T-helper 2 cell treated with Interferon-gamma antibody and Interleukin-4, amounts not matched to agents 100 ng/mL and 5 ng/mL, for 36 hours (primary cell): ENCODE measurements around the gene MPZL1. TPM values are rescaled to one million over a fixed set of nuclear protein-coding genes. Genes with fewer than 3 reads are reported as not detected.

Experiments used
- intact Hi-C: fragments of 100-400 bp; cut with micrococcal nuclease; formaldehyde crosslinking; loops from one replicate; pipeline ENCODE4 v1.15.1; 2023
- total RNA-seq: library from RNA; stranded (reverse); gene quantifications from 2 replicates; pipeline ENCODE4 v1.2.3, GENCODE V29; 2022

The MPZL1 gene
- total RNA-seq, 1 donor from 2014 or later = 17.0 TPM

DNA sequence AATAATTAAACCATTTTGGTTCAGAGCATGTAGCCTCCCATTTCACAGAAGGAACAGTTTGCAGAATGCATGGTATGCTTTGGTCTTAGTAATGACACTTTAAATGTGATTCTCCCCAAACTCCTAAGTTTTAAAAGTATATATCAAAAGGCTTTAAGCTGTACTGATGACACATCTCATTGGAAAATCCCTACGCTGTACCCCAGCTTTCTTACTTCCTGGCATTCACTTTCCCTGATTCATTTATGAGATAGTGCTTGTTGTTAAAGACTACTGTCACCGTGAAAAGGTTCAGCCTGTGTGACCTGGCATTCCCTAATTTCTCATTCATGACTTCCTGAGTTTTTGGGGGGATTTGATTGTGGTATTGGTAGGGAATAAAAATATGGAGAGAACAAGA is 53.4 kb downstream of the MPZL1 start:
- intact Hi-C loops = no loop called here

DNA sequence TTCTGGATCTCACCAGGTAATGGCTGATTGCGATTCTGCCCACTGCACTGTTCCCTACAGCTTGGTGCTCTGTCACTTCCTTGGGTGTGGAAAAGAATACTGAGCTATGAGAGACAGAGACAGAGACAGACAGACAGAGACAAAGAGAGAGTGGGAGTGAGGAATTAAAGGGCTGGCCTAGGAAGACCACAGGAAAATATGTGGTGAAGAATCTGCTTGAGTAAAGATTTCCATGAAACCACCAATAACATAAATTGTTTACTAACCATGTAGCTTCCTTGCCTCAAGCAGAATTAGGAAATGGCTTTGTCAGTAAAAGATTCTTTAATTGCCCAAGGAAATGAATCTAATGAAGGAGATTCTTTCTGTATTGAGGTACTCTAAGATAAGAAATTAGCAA is 54.4 kb downstream of the MPZL1 start:
- intact Hi-C loops = no loop called here

DNA sequence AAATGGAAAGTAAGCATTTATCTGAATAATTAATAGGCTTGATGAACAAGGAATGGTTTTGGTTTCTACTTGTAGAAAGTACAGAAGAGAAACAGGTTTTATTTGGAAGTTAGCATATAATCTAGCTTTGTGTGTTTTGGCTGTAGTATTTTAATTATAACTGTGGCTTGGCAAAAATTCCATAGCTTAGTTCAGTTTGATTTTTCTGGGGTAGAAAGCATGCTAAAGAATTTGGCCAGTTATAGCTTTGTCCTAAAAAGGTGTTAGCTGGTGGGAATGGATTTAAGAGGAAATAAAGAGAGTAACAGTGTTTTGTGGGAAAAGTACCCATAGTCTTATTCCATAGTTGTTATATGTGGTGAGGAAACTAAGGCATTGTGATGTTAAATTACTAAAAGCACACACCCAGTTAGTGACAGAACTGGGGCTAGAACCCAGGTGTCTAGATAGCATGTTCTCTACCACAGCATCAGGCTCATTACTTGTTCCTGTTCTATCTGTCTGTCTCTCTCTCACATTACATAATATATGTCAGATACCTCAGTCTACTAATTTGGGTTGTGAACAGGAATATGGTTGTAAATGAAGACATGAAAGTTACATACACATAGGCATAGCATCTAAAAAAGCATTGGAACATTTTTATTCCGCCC is 55.0 kb downstream of the MPZL1 start:
- intact Hi-C loops = no loop called here

DNA sequence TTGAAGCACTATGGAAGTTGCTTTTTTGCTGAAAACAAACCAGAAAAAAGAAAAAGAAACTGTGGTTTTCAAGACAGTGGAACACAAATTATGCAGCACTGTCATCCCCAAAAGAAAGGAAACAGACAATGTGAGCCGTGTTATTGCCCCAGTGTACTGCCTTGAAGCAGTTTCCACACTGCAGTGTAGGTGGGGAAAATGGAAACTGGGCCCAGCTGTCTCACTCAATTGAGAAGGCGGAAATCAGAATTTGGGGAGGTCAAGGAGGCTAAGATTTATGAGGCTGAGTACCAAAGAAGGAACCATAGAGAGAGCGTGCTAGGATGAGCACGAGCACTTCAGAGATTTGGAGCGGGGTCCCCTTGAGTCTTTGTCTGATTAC is 55.5 kb downstream of the MPZL1 start:
- intact Hi-C loops = no loop called here

DNA sequence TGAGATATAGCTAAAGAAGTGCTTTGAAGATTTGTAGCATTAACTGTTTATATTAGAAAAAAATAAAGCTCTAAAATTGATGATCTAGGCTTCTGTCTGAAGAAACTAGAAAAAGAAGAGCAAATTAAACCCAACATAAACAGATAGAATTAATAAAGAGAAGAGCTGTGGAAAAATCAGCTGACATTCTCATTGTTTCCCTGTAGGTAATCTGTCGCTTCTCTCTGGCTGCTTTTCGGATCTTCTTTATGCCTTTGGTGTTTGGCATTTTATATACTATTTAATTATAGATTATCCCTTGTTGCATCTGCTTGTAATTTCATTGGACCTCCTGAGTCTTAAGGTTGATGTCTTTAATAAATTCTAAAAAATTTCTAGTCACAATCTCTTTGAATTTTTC is 59.8 kb downstream of the MPZL1 start:
- intact Hi-C loops = no loop called here

DNA sequence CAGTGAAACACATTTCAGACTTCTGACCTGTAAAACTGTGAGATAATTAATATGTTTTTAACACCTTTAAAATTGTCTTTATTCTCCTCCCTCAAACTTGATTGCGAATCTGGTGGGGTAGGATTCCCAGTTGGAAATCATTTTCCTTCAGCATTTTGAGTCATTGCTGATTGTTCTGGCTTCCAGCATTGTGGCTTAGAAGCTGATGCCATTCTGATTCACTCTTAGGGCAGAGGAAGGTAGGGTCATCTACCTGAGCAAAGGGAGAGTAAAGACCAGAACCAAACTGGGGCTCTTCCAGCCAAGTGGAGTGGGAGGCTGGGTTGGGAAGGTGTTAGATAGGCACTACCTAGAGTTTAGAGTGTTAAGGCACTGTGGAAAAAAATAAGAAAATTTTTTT is 61.2 kb downstream of the MPZL1 start:
- intact Hi-C loops = no loop called here

DNA sequence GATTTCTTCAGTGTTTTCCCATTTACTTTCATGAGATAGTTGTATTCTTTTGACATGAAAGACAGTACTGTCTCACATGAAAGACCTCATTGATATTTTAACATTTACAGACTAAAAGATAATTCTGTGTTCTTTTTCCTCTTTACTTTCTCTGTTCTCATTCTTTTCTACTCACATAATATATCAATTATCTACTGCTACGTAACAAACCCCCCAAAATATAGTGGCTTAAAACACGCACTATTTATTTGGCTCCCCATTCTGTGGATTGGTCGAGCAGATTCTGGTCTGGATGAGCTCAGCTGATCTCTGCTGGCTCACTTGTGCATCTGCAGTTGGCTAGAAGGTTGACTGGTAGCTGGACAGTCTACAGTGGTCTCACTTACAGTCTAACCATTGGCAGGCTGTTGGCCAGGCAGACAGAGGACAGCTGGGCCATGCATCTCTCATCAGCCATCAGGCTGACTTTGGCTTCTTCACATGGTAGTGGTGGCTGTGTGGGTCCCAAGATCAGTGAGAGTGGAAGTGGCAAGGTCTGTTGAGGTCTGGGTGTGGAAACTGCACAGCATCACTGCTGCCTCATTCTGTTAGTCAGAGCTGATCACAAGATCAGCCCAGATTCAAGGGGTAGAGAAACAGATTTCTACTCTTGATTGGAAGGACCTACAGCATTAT is 63.2 kb downstream of the MPZL1 start:
- intact Hi-C loops = no loop called here

DNA sequence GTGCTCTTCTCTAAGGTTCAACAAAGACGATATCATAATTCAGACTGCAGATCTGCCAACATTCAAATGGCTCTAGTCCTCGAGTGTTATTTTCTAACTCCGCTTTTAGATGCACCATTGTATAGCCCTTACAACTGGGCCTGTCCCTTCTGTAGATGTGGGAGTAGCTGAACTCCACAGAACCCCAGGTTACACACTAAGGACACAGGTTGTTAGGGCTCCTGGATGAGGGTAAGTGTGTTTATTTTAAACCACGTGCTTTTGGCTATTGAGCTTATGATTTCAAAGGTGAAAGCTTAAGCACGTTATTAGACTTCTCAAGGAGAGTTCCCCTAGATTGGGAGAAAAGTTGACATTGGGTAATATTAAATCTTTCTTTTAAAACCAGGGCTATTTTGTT is 64.7 kb downstream of the MPZL1 start:
- intact Hi-C loops = no loop called here

DNA sequence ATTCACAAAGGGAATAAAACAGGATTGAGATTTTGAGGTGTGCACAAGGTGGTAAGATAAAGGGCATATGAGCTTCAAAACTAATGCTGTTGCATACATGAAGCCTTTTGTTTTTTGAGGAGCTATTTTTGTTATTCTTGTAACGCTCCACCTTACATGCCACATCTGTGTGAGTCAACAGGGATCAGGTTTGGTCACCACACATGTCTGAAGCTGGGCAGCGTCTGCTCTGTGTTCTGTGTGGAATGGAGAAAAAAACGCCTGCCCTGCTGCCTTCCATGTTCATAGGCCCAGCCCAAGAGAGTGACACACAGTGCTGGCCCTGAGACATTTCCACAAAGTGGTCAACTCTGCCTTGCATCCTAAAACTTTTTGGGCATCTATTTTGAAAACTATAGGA is 67.7 kb downstream of the MPZL1 start:
- intact Hi-C loops = no loop called here

DNA sequence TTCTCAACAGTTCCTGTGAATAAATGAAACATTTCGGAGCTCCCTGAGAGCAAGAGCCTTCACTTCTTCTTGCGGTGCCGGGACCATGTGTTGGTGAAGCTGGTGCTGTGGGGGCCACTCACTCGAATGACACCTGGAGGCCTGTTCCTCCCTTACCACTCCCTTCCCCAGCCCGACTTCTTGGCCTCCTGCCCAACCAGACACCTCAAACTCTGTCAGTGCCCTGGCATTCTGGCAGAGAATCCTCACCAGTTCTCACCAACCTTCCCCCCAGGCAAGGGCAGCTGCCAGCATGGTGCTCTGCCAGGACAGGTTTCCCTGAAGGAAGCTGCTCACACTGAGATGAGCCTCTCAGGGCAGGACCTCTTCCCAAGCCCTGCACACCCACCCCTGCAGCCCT is 68.3 kb downstream of the MPZL1 start:
- intact Hi-C loops = no loop called here

DNA sequence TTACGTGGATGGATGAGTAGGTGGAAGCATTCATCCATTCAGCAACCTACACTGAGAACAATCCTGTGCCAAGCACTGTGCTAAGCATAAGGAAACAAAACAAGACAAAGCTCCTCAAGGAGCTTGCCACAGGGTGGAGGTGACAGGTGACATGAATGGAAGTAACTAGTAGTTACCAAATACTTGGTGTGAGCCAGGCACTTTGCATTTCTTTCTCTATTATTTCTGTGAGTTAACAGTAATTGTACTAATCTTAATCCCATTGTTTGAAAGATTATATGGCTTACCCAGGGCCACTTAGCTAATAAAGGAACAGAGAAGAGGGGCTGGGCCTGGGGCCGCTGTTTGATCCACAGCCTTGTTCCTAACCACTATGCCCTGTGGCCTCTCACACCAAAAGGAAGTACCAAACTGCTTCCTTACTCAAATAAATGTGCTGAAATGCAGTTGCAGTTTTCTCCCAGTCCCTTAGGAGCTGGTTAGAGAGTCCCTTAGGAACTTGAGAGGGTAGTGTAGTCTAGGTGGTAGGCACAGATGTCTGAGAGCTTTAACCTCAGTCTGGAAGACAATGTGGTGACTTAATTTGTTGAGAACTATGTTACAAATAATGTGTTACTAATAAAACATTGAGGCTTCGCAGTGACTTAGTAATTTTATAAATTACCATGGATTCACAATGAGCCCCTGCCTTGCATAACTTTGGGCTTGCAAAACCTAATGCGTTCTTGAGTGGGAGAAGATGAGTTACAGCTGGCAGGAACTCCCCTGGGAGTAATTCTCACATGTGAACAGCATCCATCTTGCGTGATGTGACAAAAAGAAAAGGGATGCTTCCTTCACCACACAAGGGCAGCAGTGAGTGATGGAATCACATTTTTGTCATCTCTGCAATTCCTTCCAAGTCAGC is 69.8 kb downstream of the MPZL1 start:
- intact Hi-C loops = no loop called here

DNA sequence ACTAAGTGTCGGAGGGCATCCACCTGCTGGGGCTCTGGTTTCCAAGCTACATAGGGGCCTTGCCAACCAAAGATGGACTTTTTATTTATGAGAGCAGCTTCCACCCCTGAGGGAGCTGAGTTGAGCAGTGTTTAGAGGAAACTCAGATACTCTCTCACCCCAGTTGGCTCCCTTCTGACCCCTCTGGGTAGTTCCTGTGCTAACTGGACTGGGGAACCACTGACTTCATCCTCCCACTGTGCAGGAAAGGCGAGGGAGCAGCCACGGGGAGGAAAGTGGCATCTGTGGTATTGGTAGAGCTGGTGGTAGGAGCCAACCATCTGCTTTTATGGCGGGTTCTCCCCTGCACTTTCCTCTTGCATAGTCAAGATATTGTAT is 70.4 kb downstream of the MPZL1 start:
- intact Hi-C loops = no loop called here

DNA sequence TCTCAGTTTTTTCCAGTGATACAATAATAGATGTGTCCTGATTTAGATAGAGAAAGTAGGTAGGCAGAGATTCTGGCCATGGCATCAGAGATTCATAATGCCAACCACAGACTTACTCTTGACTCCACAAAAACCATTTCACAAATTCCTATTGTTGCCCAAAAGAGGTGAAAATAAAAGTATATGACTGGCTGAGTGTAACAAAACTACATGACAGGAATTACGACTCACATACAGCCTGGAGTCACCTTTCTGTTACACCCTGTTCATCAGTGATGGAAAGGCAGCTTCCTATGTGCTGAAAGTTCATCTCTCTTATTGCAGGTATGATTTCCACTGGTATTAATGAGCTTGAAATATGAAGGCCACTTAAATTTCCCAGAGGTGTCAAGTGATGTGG is 72.3 kb downstream of the MPZL1 start:
- intact Hi-C loops = no loop called here

DNA sequence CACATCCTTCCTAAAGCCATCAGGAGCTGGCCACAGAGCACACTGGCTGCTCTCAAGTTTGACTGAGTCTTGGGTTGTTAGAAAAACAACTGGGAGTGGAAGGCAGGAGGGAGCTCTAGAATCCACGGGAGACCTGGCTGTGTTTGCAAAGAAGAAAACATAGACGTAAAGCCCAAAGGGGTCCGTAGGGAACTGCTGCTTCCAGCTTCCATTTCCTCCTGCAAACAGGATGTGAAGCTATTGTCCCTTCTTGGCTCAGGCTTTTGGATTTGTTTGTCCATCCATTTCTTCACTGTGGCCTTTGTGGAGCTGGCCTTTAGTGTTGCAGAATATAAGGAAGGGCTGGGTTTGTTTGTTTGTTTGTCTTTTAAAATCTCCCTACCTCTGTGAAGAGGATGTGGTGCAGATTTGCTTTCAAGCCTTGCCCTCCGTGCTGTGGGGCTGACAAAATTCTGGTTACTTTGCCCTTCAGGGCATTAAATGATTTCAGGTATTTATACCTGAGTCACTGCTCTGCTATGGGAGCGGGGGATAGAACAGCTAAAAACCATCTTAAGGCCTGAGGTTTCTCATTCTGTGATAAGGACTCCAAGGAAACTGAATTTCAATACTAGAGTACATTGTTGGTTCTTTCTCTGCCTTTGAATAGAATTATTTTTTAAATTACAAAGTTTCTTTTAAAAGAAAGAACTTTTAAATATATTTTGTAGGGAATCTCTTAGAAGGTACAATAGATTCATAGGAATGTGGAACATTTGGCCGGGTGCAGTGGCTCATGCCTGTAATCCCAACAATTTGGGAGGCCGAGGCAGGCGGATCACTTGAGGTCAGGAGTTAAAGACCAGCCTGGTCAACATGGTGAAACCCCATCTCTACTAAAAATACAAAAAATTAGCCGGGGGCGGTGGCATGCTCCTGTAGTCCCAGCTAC is 74.3 kb downstream of the MPZL1 start:
- intact Hi-C loops = no loop called here

DNA sequence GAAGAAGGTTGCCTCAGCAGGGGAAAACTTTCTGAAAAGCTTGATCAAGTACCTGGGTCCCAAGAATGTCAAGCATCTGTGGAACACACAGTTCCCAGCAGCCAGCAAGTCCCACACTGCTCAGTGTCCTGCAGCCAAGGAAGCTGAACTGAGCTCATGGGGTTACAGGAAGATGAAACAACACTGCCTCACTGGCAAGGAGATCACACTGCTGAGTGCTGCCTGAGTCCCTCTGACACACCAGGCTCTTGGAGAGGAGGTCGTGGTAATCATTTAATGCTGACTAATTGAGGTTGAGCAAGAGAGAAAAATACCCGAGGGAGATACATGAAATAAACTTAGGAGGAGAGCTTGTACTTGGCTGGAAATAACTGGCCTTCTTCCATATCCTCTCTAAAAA is 75.2 kb downstream of the MPZL1 start:
- intact Hi-C loops = no loop called here

DNA sequence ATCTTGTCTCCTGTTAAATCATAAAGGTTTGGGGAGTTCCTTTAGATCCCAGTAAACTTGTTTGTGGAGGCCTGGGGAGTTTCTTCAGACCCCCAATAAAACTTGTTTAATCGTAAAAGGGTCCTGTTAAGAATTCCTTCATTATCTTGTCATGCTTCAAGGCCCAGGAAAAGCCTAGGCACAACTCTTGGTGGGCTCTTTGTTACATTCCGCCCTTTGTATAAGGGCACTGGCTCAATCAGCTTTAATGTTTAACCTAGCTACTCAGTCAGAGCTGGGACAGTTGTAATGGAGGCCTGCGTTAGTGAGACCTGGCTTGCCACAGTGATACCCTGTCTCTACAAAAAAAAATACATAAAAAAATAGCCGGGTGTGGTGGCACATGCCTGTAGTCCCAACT is 77.2 kb downstream of the MPZL1 start:
- intact Hi-C loops = no loop called here

DNA sequence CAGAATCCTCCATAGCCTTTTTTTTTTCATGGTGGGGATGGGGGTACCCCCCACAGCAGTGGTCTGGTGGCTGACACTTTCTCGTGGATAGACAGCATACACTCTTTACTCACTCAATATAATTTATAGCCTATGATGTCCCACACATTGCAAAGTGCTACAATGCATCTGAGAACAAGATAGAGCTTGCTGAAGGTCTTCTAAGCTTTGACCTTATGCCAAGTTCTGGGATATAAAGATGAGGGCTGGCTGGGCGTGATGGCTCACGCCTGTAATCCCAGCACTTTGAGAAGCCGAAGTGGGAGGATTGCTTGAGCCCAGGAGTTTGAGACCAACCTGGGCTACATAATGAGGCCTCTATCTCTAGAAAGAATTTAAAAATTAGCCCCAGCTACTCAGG is 78.0 kb downstream of the MPZL1 start:
- intact Hi-C loops = loop anchor here (10.0 kb wide), 3 partner anchors 165 to 285 kb away; partner anchors contain the start of genes CREG1 and RCSD1

DNA sequence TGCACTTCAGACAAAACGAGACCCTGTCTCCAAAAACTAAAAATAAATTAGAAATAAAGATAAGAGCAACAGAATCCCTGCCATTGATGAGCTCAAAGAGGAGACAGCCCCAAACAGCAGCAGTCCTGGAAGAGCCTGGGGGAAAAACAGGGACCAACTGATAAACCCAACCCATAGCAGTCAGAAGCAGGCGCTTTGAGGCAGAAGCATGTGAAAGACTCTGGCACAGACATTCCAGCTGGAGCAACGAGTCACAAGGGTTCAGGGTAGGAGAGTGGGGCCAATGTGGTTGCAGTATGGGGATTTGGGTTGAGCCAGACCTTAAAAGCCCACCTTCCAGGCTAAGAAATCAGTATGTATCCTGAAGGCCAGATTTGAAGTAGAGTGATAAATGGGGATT is 78.5 kb downstream of the MPZL1 start:
- intact Hi-C loops = loop anchor here (10.0 kb wide), 3 partner anchors 165 to 285 kb away; partner anchors contain the start of genes CREG1 and RCSD1

DNA sequence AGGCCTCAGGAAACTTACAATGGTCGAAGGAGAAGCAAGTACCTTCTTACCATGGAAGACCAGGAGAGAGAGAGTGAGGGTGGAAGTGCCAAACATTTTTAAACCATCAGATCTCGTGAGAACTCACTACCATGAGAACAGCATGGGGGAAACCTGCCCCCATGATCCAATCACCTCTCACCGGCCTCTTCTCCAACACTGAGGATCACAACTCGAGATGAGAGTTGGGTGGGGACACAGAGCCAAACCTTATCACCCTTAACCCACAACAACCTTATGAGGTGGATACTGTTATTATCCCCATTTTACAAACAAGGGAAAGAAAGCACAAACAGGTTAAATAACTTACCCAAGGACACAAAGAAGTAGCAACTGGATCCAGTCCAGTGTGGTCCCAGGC is 80.5 kb downstream of the MPZL1 start:
- intact Hi-C loops = loop anchor here (10.0 kb wide), 3 partner anchors 167 to 283 kb away; partner anchors contain the start of genes CREG1 and RCSD1

DNA sequence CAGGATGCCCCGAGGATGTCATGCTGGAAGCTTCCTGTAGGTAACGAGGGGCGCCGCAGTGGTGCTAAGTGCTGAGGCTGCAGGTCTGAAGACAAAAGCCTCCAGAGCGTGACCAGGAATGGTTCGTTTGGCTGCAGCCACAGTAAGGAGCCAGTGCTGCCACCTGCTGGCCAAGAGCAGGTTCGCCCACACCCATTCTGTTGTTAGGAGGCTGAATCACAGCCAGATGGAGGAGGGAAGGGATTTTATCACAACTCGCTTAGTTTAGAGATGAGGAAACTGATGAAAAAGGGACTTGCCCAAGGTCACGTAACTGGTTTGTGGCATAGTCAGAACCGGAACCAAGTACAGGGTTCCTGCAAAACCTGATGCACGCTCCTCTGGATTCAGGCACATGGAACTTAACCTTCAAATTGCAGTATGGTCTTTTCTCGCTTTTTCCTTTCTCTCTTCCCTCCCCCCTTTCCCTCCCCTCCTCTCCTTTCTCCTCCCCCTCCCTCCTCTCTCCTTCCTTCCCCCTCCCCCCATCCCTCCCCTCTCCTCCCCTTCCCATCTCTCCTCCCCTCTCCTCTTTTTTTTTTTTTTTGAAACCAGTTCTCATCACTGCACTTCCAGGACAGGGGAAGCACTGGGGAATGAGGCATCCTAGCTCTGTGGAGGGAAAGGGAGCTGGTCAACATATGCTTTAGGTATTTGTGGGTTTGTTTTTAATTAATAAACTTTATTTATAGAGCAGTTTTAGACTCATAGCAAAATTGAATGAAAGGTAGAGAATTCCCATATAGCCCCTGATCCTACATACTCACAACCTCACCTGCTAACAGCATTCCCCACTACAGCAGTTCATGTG is 81.8 kb downstream of the MPZL1 start:
- intact Hi-C loops = loop anchor here (1.0 to 10.0 kb wide), 7 partner anchors 82 to 281 kb away; partner anchors contain the start of genes CREG1, DCAF6, MPC2 and MPZL1
